HepG2 (cell line): ENCODE measurements around the gene NTM. TPM values are rescaled to one million over a fixed set of nuclear protein-coding genes. Genes with fewer than 3 reads are reported as not detected.

Source experiments
- ATAC-seq: fragments of 200-7000 bp; cut with Tn5 transposase; 3 replicates; pipeline ENCODE4 v1.9.1; 2020; ENCODE audit warnings: mild to moderate bottlenecking, moderate library complexity
- BruUV-seq: library from RNA; stranded (reverse); fragments of 400-500 nt; replicated peaks from 2 replicates; lab custom pipeline; 2021; lab: Mats Ljungman, UMichigan
- CTCF ChIA-PET: fragments of 300-600 bp; formaldehyde crosslinking; extraction: SDS; loops from one replicate; lab custom pipeline; 2021; ENCODE audit warnings: low total read pairs, inconsistent platforms, low intra/inter-chr PET ratio; lab: Yijun Ruan, JAX
- POLR2A ChIA-PET: fragments of 350-600 bp; sonication (Branson Sonifier 250); formaldehyde crosslinking; loops from one replicate; lab custom pipeline; 2020; ENCODE audit warnings: antibody characterized with exemption, inconsistent platforms; lab: Yijun Ruan, JAX
- DNase-seq: peaks from one replicate; pipeline ENCODE4 v3.0.0-alpha.2; 2015; ENCODE audit warnings: low spot score
- FAIRE-seq: peaks from 3 replicates; lab custom pipeline; 2011; peaks lifted over from hg19 to GRCh38; lab: Jason Lieb, UNC
- H2AFZ ChIP-seq: one replicate; pipeline ENCODE4 v1.6.1; 2011; ENCODE audit warnings: low read length, inconsistent platforms
- H3K27ac ChIP-seq: fragments of 300-600 bp; 3 replicates; pipeline ENCODE4 v1.8.0; 2011; ENCODE audit warnings: mixed run types, mild to moderate bottlenecking, mixed read lengths, low read length, inconsistent platforms; ENCODE audit not compliant: insufficient read depth; ENCODE audit errors: extremely low read length
- H3K27me3 ChIP-seq, 2 experiments: fragments of 200-600 bp in 1 of 2; 2 replicates in 1 of 2; 3 replicates in 1 of 2; pipeline versions ENCODE4 v1.6.0 to v1.8.0; 2011; ENCODE audit warnings: low read length in 2 of 2, mild to moderate bottlenecking in 2 of 2, moderate library complexity in 2 of 2, inconsistent platforms in 1 of 2; ENCODE audit not compliant: insufficient read depth in 2 of 2, control insufficient read depth in 1 of 2
- H3K36me3 ChIP-seq, 2 experiments: fragments of 200-600 bp in 1 of 2; replicated peaks in 1 of 2; 2 replicates in 1 of 2; 3 replicates in 1 of 2; pipeline versions ENCODE4 v1.5.1 to v1.8.0; 2011; ENCODE audit warnings: low read length in 2 of 2, inconsistent platforms in 1 of 2; ENCODE audit not compliant: insufficient read depth in 2 of 2, control insufficient read depth in 1 of 2
- H3K4me1 ChIP-seq: 2 replicates; pipeline ENCODE4 v1.5.1; 2012; ENCODE audit warnings: low read length, inconsistent platforms; ENCODE audit not compliant: insufficient read depth
- H3K4me2 ChIP-seq: 2 replicates; pipeline ENCODE4 v1.6.0; 2011; ENCODE audit warnings: low read depth, low read length, inconsistent platforms
- H3K4me3 ChIP-seq, 3 experiments: fragments of 200-600 bp in 1 of 3; sonication (generic), shearing (Covaris generic) in 1 of 3; replicated peaks in 1 of 3; 2 replicates each; pipeline ENCODE4 v1.5.1; 2011 to 2016; ENCODE audit warnings: low read length in 3 of 3, inconsistent platforms in 2 of 3, low read depth in 2 of 3, mild to moderate bottlenecking in 2 of 3, control low read depth in 1 of 3, mixed read lengths in 1 of 3; ENCODE audit not compliant: insufficient read depth in 1 of 3
- H3K79me2 ChIP-seq: one replicate; pipeline ENCODE4 v1.6.1; 2011; ENCODE audit warnings: low read length, inconsistent platforms; ENCODE audit not compliant: insufficient read depth
- H3K9ac ChIP-seq: 2 replicates; pipeline ENCODE4 v1.6.0; 2011; ENCODE audit warnings: mild to moderate bottlenecking, low read depth, low read length, inconsistent platforms; ENCODE audit not compliant: insufficient read depth
- H3K9me3 ChIP-seq: 2 replicates; pipeline ENCODE4 v1.5.1; 2012; ENCODE audit warnings: mild to moderate bottlenecking, low read length
- H4K20me1 ChIP-seq: 2 replicates; pipeline ENCODE4 v1.6.0; 2011; ENCODE audit warnings: inconsistent platforms, mild to moderate bottlenecking, low read length, moderate library complexity; ENCODE audit not compliant: insufficient read depth
- ATRX ChIP-seq: sonication (generic); formaldehyde crosslinking; IDR thresholded peaks from 2 replicates; pipeline ENCODE4 v1.4.0; 2020; ENCODE audit warnings: missing genetic modification reagents, borderline replicate concordance
- CTCF ChIP-seq: sonication (generic); formaldehyde crosslinking; IDR thresholded peaks from 2 replicates; pipeline ENCODE4 v1.5.0; 2020; ENCODE audit warnings: mild to moderate bottlenecking, missing genetic modification reagents, moderate library complexity
- FOSL1 ChIP-seq: sonication (generic); formaldehyde crosslinking; IDR thresholded peaks from 2 replicates; pipeline ENCODE4 v1.9.0; 2021; ENCODE audit warnings: missing genetic modification reagents, borderline replicate concordance
- GATA4 ChIP-seq: sonication (generic); IDR thresholded peaks from 2 replicates; pipeline ENCODE4 v1.6.1; 2016; ENCODE audit warnings: antibody characterized with exemption, low read depth, borderline replicate concordance
- PHF21A ChIP-seq: sonication (generic); formaldehyde crosslinking; IDR thresholded peaks from 2 replicates; pipeline ENCODE4 v1.5.0; 2020; ENCODE audit warnings: mild to moderate bottlenecking, missing genetic modification reagents
- SCMH1 ChIP-seq: sonication (generic); formaldehyde crosslinking; IDR thresholded peaks from 2 replicates; pipeline ENCODE4 v1.9.0; 2021; ENCODE audit warnings: missing genetic modification reagents, mild to moderate bottlenecking, borderline replicate concordance
- SP2 ChIP-seq: sonication (generic); formaldehyde crosslinking; IDR thresholded peaks from 2 replicates; pipeline ENCODE4 v1.5.1; 2020; ENCODE audit warnings: mild to moderate bottlenecking, missing genetic modification reagents
- TCF12 ChIP-seq, 2 experiments: fragments of 450-650 bp in 1 of 2; sonication (generic) in 1 of 2; formaldehyde crosslinking in 1 of 2; IDR thresholded peaks; 2 replicates each; pipeline versions ENCODE4 v1.6.1 to v1.8.0; 2017 to 2022; ENCODE audit warnings: antibody characterized with exemption in 1 of 2, mild to moderate bottlenecking in 1 of 2, missing genetic modification reagents in 1 of 2, moderate library complexity in 1 of 2
- TSC22D2 ChIP-seq: sonication (generic); formaldehyde crosslinking; IDR thresholded peaks from 2 replicates; pipeline ENCODE4 v1.5.1; 2020; ENCODE audit warnings: missing genetic modification reagents, mild to moderate bottlenecking, borderline replicate concordance
- ZNF296 ChIP-seq: sonication (generic); formaldehyde crosslinking; conservative IDR thresholded peaks from 2 replicates; pipeline ENCODE4 v1.5.0; 2020; ENCODE audit warnings: mild to moderate bottlenecking, missing genetic modification reagents
- ZNF337 ChIP-seq: sonication (generic); formaldehyde crosslinking; IDR thresholded peaks from 2 replicates; pipeline ENCODE4 v1.5.1; 2020; ENCODE audit warnings: missing genetic modification reagents, low read depth, mild to moderate bottlenecking, borderline replicate concordance
- ZNF792 ChIP-seq: IDR thresholded peaks from 2 replicates; pipeline ENCODE4 v1.6.1; 2016
- WGBS: methylation state at CpG from one replicate; pipeline ENCODE4 v1.1.6; 2017; ENCODE audit warnings: low lambda C conversion rate; 5-methylcytosine and 5-hydroxymethylcytosine counted together
- in situ Hi-C: cut with HindIII; loops from 2 replicates; pipeline ENCODE4 v1.10.0; 2017; ENCODE audit warnings: low pct_unique_long_range_greater_than_20kb; ENCODE audit not compliant: extremely low pct_ligation_motif_present
- intact Hi-C: fragments of 100-400 bp; cut with micrococcal nuclease; formaldehyde crosslinking; loops from one replicate; pipeline ENCODE4 v1.10.0; 2022; ENCODE audit not compliant: unreplicated experiment
- polyA plus RNA-seq, 8 experiments: library from polyadenylated mRNA; depleted of rRNA in 3 of 8; stranded (reverse) in 7 of 8; unstranded in 1 of 8; fragments of >200 nt; fragmentation: Illumina TruSeq in 4 of 8; extraction: Trizol in 4 of 8; gene quantifications; 2 replicates each; pipeline versions ENCODE4 v1.2.1 to v1.2.3, GENCODE V29; 2011 to 2016; ENCODE audit warnings: low read depth in 4 of 8, missing spikeins in 1 of 8, mixed read lengths in 1 of 8; ENCODE audit not compliant: insufficient read depth in 1 of 8
- total RNA-seq, 5 experiments: library from RNA; depleted of rRNA; stranded (reverse); fragments of >200 nt; fragmentation: Illumina TruSeq; extraction: Trizol; gene quantifications; 2 replicates each; pipeline ENCODE4 v1.2.3, GENCODE V29; 2016; ENCODE audit warnings: low read depth in 1 of 5
- TF ChIP-seq, protein P1 (sequence below): sonication (generic); formaldehyde crosslinking; IDR thresholded peaks from 2 replicates; pipeline ENCODE4 v1.4.0; 2020; ENCODE audit warnings: missing genetic modification reagents, borderline replicate concordance

The NTM gene
- total and polyA plus RNA-seq, 2 of the 13 experiments (the other 11 are each of a cell fraction or from before 2014, with no cell fraction given) = not detected

- TF ChIP-seq ZNF337 (CRISPR knock-in tag) = no peak
Observed at GRCh38 chr11:131889760-131890581, 519.6 kb downstream of the NTM start (continued).

DNA sequence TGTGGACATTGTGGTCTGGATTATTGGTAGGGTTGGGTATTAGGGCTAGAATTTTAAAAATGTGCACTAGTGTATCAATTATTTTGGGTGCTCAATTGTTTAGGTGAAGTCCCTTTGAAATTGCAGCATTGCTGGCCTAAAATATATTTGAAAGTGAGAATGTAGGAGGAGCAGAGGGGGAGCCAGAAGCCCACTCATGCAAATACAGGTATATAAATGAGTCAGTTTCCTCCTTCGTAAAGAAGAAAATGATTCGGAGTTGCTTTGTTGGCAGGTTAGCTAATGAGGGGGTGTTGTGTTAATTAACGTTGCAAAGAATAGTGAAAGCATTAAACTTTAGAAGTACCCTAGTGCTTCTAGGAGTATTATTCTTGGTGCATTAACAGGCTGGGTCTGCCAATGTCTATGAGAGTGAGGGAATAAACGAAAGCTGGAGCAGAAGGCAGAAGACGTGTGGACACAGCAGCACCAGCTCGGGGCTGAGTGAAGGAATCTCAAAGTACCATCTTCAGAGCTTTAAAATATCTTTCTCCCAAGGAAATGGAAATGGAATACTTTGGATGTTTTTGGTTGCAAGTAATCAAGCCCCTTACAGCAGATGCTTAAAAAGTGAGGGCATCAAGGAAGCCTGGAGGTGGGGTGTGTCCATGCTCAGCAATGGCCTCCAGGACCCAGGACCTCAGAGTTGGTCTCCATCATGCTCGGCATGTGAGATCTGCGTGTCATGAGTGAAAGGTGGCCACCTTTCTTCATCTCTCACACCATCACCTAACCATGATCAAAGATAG lies 522.9 kb downstream of the NTM start:
- no peaks in the 10 kb centered on the region for H3K4me1 ChIP-seq
- FAIRE-seq (no peak), ATAC-seq (no peak), DNase-seq (no peak)
- H3K9ac ChIP-seq = no peak overlapping the region
- H2AFZ ChIP-seq = no peak overlapping the region
- H3K9me3 ChIP-seq = no peaks in the 10 kb centered on the region
- in situ Hi-C loops (no loop called here), intact Hi-C loops (no loop called here)
- ChIA-PET CTCF (no interaction called here), POLR2A (no interaction called here)
- H3K36me3 ChIP-seq = no peaks in the 10 kb centered on the region
- no peaks in the 10 kb centered on the region for H3K79me2 ChIP-seq
- no peak overlapping the region for H3K27ac ChIP-seq
- H3K4me3 ChIP-seq = no peak overlapping the region
- TF ChIP-seq FOSL1 (CRISPR knock-in tag) (no peak), PHF21A (no peak), TSC22D2 (CRISPR knock-in tag) (no peak), ZNF296 (CRISPR knock-in tag) (no peak), SP2 (CRISPR knock-in tag) (no peak), GATA4 (no peak), TCF12 (IDR thresholded peaks at IDR 0.05) (no peak), TCF12 (CRISPR knock-in tag; IDR thresholded peaks at IDR 0.05) (no peak), SCMH1 (CRISPR knock-in tag) (no peak), ZNF792 (CRISPR knock-in tag) (no peak), CTCF (no peak), ATRX (no peak)
- TF ChIP-seq, protein P1, sequence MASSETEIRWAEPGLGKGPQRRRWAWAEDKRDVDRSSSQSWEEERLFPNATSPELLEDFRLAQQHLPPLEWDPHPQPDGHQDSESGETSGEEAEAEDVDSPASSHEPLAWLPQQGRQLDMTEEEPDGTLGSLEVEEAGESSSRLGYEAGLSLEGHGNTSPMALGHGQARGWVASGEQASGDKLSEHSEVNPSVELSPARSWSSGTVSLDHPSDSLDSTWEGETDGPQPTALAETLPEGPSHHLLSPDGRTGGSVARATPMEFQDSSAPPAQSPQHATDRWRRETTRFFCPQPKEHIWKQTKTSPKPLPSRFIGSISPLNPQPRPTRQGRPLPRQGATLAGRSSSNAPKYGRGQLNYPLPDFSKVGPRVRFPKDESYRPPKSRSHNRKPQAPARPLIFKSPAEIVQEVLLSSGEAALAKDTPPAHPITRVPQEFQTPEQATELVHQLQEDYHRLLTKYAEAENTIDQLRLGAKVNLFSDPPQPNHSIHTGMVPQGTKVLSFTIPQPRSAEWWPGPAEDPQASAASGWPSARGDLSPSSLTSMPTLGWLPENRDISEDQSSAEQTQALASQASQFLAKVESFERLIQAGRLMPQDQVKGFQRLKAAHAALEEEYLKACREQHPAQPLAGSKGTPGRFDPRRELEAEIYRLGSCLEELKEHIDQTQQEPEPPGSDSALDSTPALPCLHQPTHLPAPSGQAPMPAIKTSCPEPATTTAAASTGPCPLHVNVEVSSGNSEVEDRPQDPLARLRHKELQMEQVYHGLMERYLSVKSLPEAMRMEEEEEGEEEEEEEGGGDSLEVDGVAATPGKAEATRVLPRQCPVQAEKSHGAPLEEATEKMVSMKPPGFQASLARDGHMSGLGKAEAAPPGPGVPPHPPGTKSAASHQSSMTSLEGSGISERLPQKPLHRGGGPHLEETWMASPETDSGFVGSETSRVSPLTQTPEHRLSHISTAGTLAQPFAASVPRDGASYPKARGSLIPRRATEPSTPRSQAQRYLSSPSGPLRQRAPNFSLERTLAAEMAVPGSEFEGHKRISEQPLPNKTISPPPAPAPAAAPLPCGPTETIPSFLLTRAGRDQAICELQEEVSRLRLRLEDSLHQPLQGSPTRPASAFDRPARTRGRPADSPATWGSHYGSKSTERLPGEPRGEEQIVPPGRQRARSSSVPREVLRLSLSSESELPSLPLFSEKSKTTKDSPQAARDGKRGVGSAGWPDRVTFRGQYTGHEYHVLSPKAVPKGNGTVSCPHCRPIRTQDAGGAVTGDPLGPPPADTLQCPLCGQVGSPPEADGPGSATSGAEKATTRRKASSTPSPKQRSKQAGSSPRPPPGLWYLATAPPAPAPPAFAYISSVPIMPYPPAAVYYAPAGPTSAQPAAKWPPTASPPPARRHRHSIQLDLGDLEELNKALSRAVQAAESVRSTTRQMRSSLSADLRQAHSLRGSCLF (CRISPR knock-in tag) = no peak
- H4K20me1 ChIP-seq = no peaks in the 10 kb centered on the region
- 16% methylated on average over 8 of the region's 8 CpGs for WGBS
- BruUV-seq = no TSS peak
- H3K27me3 ChIP-seq = no peaks in the 10 kb centered on the region; a peak in 1 of 5 replicates
- no peak overlapping the region for H3K4me2 ChIP-seq
